ENCODE results near the gene VPS8.
A peak's percentile ranks its signal among the peaks of the same experiment; 100 is the strongest.

VPS8 gene

DNA sequence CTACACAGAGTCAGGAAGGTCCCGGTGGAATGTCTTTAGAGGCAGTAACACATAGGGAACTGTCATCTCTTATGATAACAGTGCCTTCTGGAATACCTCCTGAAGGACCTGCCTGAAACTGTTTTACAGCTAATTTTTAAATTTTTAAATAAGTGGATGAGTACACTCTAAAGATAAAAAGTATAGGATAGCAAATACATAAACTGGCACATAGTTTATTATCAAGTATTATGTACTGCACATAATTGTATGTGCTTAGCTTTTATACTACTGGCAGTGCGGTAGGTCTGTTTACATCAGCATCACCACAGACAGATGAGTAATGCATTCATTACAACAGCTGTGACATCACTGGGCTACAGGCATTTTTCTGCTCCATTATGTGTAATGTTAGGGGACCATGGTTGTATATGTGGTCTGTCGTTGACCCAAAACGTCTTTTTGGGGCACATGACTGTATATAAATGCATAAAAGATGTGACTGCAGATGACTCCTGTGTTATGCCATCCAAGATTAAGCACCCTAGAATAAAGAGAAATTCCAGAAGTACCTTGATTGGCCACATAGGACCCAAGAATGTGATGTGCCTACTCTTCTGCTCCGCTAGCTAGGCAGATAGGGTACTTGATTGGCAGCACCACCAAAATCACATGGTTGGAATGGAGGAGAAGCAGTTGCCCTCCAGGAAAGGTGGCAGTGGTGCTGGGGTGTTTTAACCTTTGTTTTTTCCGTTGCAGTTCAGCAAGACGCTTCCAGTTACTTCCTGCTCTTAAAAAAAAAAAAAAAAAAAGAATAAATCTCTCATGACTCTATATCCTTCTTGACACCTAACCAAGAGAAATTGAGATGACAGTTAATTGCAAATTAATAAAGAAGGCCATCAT lies 3.3 kb downstream of the VPS8 start:
- no peak for DNase-seq

DNA sequence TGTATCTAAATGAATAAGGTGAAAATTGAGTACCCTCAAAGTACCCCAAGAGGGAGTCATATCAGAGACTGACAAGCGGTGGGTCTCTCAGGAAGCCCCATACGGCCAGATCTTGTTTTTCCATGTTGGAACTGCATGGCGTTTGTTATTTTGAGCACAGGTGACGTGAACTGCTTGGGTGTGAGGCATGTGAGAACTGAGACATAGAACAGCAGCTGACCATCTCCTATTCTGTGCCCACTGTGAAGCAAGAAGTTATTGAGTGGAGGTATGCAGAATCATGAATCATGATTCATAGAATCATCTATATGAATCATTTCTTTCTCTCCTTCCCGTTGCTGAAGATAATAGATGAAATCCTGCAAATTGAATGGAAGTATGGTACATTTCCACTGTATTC lies 4.6 kb downstream of the VPS8 start:
- DNase-seq, result no peak

DNA sequence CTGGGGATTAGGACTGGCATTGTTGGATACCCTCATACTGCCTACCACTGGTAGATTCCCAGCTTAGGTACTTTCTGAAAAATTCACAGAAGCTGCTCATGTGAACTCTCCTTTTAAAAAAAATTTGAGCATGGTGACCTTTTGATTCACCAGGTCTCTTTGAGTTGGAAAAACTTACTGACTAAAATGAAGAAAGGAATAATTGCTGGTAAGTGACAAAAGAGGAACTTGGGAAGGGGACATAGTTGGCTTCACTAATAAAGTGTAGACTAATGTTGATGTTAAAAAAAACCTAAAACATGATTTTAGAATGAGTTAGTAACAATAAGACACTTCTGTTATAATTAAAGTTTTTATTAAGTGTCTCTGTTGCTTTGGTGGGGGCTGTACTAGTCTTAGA lies 8.6 kb downstream of the VPS8 start:
- DNase-seq, result no peak

DNA sequence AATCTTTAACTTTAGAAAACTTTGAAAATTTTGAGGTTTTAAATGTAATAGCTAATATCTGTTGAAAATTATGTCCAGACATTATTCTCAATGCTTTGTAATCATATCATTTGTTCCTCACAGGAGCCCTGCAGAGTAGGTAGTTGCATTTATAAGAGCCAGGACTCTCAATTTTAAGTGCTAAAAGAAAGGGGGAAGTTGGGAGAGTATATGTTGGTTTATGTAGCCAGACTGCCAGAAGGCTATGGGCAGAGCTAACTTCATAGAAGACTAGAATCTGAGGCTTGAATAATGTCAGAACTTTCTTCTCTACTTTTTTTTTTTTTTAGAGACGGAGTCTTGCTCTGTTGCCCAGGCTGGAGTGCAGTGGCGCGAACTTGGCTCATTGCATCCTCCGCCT lies 9.1 kb downstream of the VPS8 start:
- no peak for DNase-seq

DNA sequence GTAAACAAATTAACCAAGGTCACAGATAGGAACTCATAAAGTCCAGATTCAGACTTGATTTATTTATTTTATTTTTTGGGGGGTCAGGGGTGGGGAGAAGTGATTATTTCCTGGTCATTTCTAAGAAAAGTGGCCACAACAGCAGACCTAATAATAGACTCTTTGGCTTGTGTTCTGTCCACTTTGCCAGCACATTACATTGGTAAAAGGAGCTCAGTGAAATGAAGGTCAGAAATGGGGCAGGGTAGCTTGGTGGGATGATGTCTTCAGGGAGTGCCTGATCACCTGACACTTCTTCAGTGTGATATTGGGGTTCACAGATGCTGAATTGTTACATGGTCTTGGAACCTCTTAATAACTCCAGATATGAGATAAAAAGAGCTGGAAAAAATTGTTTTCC lies 10.1 kb downstream of the VPS8 start:
- no peak for DNase-seq

DNA sequence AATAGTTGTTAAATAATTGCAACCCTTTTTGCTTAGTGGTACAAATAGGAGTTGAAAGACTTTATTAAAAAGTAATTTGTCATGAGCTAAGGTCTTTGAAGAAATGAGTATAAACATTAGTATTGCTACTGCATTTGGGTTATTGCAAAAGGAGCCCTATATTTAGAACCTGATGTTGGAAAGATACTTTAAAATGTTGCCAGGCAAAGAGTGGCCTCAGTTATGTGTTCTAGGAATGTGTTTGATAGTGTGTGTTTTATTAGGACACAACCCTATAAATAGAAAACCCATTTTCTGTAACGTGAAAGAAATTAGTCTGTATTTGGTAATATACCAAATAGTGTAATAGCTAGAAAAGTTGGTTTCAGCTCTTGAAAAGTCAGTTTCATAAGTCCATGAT lies 10.7 kb downstream of the VPS8 start:
- DNase-seq, result no peak

DNA sequence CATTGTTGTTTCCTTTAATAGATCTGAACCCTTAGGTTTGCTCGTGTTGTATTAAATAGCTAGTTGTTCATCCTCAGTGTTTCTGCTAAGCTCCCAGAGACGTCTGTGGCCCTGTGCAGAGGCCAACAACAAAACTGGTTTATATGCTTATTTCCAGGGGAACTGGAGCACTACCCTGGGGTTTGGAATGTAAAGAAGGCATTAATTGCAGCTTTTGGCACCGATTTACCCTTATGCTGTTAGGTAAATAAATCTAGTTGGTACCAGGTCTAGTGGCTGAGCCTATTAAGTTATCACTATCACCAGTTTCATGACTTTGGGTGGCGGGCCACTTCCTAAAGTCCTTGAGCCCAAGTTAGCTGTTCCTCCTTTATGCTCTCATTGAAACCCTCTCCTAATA lies 12.0 kb downstream of the VPS8 start:
- DNase-seq, result no peak

DNA sequence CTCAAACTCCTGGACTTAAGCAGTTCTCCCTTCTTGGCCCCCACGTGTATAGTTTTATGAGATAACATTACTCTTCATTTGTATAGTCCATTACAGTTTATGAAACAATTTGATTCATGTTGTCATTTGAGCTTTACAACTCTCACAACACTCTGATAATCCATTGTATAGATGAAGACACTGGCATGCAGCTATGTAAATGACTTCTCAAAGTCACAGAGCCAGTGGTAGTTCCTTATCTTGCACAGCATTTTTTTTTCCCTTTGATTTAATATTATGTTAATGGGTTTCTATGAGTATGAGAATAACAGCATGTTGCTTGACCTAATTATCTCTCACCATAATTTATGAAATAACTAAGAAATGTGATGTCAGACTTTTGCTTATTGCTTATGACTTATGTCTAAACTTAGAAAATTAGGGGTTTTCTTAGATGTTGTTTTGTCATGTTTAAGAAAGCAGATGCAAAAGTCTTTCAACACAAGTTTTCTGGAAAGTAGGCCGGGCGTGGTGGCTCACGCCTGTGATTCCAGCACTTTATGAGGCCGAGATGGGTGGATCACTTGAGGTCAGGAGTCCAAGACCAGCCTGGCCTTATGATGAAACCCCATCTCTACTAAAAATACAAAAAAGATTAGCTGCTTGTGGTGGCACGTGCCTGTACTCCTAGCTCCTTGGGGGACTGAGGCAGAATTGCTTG lies 13.3 kb downstream of the VPS8 start:
- no peak for DNase-seq

DNA sequence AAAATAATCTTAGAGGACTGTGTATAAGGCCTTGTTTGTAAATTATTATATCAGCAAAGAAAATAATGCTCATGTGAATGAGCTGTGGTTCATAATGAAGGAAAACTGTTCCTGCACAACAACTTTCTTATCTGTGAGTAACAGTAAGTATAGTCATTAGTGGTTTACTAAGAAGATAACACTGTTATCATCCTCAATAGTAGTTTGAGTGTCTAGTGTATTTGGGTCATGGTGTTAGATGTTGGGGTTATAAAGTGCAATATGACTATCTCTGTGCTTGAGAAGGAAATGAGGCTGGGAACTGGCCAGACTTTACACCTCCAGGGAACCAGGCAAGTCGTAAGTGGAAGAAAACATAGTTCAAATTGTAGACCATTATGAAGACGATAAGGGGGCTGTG lies 15.6 kb downstream of the VPS8 start:
- no peak for DNase-seq

DNA sequence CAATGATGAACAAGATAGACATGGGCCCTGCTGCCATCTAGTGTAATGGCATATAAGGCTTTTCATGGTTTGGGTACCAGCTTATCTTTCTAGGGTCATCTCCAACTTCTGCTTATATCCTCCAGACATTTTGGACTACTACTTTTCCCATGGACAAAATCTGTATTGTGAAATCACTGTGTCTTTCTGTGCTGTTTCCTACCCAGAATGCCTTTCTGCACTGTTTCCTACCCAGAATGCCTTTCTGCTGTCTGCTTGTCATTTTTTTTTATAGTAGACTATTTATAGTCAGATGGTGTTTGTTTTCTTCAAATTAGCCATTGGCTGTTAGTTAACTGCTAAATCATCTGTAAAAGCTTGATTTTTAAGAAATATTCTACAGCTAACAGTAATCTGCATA lies 20.1 kb downstream of the VPS8 start:
- DNase-seq, result no peak

DNA sequence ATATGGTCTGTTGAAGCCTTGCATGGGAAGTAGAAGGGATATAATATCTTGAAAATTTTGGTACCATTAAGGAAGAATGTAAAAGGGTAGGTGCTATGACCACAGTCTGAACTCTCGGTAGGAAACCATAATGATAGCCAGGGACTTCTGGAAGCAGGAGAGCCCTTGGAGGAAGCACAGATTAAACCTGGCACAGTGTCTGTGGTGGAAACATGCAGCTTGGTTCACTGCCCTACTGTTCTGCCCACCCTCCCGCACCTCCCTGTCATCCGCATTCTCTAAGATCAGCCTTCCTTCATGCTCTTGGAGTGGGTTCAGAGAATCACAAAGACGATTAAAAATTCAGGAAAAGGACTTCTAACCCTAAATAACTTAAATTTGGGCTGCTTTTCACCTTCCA lies 20.9 kb downstream of the VPS8 start:
- no peak for DNase-seq

DNA sequence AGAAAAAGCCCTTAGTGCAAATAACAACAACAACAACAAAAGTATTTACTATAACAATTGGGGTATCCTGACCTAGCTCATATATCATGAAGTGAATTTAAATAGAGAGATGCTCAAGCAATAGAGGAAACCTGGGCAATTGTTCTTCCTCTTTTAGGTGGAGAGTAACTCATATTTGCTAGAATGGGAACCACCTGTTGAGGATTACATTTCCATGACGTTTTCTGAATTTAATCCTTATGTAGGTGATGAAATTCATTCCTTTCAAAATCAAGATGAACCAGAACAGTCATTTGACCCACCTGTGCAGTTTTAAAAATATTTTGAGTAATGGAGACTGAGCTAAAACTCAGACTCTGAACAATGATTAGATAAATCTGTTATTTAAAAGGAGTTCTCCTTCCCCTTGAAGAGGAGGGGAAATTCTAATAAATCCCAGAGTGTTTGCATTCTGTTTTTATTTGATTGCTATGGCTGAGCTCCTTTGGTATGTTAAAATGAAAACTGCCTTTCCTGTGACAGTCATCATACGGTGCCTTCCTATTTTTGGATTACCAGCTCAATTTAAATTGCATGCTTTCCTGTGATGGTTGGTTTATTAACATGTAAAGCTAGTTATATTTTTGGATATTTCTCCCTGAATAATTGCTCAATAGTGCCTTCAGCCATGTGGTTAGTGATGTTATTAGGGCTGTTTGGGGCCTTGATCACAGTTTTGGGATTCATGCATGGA lies 24.3 kb downstream of the VPS8 start:
- DNase-seq, result no peak

DNA sequence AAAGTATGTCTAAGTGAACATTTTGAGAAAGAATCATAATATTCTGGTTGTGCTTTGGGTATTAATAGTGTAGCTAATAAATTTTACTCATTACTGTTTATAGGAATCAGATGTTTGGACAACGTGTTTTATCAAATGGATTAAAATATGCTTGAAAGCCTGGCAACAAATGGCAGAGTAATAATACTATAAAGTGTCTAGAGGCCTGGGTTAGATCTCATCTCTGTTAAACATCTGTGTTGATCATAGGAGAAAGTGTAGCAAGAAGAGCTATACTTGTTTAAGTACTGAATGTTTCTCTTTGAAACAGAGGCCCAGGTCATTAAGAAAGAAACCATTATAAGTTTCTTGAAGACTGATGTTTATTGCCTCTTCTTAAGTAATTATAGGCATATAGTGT lies 30.5 kb downstream of the VPS8 start:
- DNase-seq, result no peak

DNA sequence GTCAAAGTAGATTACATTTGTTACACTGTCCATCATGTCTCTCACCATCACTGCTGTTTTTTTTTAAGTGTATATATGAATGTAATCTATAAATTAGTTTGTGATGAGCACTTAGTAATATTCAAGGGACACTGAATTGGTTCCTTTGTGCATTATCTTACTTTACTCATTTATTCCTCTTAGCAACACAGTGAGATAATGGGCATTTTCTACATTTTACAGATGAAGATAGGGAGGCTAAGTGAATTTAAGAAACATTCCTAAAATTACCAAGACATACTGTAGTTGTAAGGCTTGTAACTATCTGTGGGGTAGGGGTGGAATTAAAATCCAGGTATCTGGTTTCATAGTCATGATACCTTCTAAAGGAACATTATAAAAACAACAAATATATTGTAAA lies 33.9 kb downstream of the VPS8 start:
- no peak for DNase-seq

DNA sequence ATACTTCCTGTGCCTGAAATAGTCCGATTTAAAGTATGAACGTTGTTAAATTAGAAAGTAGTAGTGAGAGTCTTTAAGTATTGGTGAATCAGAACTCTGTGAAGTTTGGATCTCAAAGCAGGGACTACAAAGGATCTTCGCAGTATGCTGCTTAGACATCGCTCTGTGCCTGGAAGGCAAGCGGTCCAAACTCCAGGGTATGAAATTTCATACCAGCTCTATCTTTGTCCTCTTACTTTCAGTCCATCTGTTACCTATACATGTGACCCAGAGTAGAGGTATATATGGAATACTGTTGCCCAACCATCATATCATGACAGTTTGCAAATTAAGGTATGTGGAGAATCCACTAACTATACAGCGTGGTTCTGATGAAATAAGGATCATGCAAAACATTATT lies 34.5 kb downstream of the VPS8 start:
- DNase-seq, result no peak

DNA sequence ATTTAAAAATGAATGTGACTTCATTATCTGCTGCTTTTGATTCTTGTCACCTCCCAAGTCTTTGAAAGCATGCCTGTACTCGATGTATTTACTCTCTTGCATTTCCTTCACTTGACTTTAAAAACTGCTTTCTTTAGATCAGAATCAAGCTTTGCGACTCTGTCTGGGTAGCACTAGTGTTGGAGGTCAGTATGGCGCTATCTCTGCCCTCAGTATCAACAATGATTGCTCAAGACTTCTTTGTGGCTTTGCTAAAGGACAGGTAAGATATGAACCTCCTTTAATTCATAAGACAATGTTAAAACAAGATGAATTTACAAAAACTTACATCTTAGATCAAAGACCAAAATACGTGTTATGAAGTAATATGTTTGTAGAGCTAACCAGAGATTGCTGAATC lies 37.0 kb downstream of the VPS8 start:
- DNase-seq, result no peak

DNA sequence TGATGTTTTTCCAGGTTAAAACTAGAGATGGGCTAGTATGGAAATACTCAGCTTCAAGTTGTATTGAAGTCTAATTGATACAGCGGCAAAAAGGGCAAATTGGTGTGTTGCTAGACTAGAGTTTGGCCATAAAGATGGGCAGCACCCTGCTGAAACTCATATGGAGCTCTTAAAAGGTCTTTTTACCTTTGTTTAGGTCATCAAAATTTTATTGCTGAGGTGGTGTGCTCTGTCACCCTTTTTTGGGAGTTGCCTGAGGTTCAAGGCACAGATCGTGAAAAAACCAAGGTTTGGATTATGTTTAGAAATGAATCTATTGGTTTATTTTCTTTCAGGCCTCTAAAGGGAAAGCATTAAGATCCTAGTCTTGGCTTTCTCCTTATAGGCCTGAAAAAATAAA lies 38.2 kb downstream of the VPS8 start:
- no peak for DNase-seq

DNA sequence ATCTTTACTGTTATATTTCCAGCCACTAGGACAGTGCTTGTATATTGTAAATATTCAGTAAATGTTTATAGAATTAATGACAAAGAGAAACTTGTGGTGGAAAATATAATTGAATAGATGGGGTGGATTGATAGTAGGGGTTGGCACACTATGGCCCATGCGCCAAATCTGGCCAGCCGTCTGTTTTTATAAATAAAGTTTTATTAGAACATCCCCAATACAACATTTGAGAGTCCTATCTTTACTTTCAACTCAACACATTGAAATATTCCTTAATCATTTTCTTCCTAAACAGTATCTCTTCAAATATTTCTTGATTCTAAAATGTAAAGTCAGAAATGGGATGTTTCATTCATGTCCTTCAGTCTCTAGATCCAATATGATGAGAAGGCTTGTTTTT lies 45.1 kb downstream of the VPS8 start:
- no peak for DNase-seq

DNA sequence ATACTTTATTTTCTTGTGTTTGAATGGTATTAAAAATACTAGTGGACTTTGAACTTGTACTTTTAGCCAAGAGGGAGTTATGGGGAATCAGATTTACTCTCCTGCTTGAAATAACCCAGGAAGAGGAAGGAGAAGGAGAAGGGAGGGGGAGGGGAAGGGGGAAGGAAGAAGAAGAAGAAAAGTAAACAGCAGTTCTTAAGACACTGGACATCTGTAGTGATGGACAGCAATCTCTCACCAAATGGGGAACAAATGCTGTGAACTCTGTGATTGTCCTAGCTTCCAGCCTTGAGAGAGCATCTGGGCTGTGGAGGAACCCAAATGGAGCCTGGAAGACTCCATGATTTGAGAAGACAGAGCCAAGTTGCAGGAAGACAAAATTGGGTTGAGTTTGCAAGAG lies 52.0 kb downstream of the VPS8 start:
- DNase-seq, result no peak

DNA sequence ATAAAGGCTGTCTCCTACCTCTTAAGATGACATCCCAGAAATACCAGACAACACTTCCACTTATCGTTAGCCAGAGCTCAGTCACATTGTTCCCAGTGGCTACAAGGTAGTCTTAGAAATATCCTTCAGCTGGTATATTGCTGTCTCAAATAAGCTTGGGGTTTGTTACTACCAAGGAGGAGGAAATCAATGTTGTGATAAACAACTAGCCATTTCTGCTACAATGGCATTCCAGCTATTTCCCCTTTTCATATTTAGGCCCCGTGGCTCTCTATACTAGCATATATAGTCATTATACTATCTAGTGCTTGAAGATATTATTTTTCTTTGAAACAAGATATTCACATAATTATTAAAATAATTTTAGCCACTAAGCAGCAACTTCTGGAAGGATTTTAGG lies 56.5 kb downstream of the VPS8 start:
- no peak for DNase-seq

DNA sequence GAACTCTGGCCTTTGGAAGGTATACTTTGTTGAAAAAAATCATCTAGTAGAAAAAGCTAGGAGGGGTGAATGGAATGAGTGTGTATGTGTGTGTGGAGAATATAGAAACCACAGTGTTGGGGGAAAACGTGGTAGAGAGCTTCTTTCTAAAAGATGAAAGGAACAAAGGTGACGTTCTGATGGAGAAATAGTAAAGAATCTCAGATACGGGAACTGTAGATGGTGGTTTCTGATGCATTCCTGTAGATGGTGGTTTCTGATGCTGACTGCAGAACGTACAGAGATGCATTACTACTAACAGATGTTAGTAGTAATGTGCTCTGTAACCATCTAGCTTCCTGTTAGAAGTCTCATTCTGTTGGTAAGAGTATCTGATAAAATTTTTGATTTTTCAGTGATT lies 60.2 kb downstream of the VPS8 start:
- no peak for DNase-seq

DNA sequence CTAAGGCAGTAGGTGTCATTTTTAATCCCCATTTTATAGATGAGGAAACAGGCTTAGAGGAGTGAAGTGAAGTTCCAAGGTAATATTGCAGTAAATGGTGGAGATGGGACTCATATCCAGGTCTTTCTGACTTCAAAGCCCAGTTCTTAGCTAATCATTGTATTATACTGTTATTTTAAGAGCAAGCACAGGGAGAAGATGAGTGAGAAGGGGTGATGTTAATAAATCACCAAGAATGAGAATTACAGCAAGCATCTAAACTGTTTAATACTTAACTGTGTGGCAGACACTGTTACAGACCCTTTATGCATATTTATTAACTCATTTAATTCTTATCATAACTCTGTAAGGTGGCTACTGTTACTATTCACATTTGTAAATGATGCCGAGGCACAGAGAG lies 61.2 kb downstream of the VPS8 start:
- no peak for DNase-seq

DNA sequence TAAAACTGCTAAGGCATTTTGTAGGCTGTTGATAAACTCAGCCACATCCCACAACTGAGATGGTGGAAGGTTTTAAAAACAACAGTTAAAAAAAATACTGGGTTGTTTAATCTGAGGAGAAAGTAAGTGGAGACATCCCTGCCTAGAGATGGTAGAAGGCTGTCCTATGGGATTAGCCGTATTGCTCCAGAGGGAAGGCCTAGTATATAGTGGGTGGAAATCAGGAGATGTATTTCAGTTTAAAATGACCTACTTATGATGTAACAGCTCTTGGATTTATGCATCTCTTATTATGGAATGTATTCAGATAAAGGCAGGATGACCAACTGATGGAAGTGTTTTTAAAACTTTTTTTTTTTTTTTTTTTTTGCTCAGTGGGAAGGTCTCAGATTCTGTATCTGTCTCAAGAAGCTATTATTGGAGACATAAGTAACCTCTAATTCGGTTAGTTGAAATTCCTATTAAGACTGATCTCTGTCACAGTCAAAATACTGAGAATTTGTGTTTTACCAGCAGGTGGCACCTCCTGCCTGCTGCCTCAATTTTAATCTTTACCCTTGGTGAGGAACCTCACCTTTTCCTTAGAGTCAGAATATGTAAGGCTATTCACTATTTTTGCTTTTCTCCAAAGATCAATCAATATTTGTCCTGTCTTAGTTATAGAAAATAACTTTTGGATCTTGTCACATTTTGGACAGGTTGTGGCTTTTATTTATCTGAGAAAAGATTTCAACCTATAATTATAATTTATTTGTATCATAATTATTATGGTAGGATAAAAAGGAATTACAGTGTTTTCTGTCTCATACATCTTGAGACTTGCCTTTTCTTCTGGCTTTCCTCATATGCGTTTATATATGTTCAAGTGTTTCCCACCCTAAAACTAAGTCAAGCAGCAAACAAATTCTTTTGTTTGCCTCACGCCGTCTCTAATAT lies 63.0 kb downstream of the VPS8 start:
- peak; percentile 41 for DNase-seq

Measured in retina (tissue), 1 donor.